HFF-Myc (cell line): Measurements from ENCODE around the gene FOXE3.

Experiments
- DNase-seq: peaks from one replicate; pipeline ENCODE4 v3.0.0-alpha.2; 2011; ENCODE audit warnings: low read depth; ENCODE audit errors: extremely low read depth
- H3K4me3 ChIP-seq: replicated peaks from 2 replicates; pipeline ENCODE4 v1.5.1; 2011; ENCODE audit warnings: low read depth, mild to moderate bottlenecking, control low read depth, low read length
- TF ChIP-seq, protein P1 (sequence below): IDR thresholded peaks from 2 replicates; pipeline ENCODE4 v1.5.1; 2012; ENCODE audit warnings: mild to moderate bottlenecking, low read depth, low read length, control low read depth; ENCODE audit errors: missing control alignments

Gene FOXE3

DNA sequence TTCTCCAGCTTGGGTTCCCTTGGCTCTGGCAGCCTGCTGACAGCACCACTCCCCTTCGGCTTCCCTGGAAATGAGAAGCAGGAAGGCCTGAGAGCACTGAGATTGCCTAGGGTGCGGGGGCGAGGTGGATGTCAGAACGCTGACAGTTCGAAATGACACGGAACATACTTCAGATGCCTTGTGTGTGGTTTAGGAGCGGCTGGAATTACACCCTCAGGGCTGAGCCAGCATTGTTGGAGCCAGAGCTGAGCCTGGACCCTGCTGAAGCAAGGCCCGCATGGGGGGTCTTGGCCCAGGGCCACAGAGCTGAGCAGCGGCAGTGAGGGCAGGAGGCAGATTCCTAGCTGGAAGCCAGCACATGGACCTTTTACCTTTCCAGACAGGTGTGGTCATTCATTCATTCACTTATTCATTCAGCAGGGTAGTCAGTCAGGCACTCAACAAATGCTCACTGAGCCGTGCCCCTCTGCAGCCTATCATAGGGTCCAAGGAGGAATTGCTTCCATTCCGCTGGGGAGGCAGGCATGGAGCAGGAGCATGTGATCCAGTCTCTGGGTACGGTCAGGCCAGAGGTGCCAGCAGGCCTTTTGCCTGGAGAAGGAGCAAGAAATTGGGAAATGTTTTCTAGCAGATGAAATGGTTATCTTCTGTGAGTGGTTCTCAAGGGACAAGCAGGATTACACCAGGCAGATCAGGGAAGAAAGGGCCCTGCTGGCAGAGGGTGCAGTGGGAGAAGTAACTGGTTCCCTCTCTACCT is 6.6 kb upstream of the FOXE3 start:
- no peak overlapping the region for H3K4me3 ChIP-seq
- TF ChIP-seq, protein P1, sequence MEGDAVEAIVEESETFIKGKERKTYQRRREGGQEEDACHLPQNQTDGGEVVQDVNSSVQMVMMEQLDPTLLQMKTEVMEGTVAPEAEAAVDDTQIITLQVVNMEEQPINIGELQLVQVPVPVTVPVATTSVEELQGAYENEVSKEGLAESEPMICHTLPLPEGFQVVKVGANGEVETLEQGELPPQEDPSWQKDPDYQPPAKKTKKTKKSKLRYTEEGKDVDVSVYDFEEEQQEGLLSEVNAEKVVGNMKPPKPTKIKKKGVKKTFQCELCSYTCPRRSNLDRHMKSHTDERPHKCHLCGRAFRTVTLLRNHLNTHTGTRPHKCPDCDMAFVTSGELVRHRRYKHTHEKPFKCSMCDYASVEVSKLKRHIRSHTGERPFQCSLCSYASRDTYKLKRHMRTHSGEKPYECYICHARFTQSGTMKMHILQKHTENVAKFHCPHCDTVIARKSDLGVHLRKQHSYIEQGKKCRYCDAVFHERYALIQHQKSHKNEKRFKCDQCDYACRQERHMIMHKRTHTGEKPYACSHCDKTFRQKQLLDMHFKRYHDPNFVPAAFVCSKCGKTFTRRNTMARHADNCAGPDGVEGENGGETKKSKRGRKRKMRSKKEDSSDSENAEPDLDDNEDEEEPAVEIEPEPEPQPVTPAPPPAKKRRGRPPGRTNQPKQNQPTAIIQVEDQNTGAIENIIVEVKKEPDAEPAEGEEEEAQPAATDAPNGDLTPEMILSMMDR, result no peak
- no peak for DNase-seq

DNA sequence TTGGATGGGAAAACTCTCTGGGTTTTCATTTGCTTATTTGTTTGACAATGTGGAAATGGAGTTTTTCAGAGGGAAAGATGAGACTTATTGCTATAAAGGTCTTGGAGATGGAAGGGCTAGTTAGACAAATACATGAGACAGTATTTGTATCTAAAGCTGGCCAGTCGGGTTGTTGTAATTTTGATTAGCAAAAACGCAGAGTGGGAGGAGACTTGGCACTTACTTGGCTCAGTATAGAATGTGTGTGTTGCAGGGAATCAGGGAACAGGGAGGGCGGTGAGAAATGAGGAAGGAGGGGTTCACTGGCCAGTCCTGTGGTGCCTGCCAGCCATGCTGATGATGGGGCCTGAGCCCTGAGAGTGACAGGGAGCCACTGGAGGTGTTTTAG is 6.0 kb upstream of the FOXE3 start:
- no peak for DNase-seq
- H3K4me3 ChIP-seq, result no peak overlapping the region
- TF ChIP-seq, protein P1, result no peak

DNA sequence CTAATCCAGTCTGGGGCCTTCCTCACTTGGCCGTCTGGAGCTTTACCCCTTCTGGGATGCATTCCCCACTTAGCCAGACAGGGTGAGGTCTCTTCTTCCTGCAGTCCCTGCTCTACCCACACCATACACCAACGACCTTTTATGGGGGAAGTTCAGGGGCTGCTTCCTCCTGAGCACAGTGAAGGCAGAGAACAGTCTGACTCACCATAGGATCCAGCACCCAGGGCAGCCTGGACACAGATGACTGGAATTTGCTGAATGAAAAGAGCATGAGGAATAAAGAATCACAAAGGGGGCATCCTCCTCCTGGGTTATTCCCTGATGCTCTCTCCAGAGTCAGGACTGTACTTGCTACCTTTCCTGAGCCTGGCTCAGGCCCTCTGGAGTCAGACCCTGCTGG is 4.6 kb upstream of the FOXE3 start:
- TF ChIP-seq, protein P1, result no peak
- no peak overlapping the region for H3K4me3 ChIP-seq
- no peak for DNase-seq

DNA sequence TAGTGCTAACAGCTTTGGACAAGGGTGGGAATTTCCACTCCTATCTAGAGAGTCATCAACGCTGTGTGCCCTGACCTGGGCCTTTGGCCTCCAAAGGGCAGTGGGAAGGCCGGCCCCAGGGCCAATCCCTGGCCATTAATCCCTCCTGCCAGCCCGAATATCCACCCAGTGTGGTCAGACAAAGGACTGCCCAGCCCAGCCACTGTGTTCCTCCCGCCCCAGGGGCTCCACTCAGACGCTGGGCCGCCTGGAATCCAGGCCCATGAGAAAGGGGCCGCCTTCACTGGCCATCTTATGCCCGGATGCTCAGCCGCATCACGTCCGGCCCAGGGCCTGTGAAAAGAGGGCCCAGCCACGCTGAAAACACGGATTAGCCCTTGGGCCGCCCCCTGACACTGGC is 3.6 kb upstream of the FOXE3 start:
- no peak for DNase-seq
- H3K4me3 ChIP-seq, result no peak overlapping the region
- TF ChIP-seq, protein P1, result no peak

DNA sequence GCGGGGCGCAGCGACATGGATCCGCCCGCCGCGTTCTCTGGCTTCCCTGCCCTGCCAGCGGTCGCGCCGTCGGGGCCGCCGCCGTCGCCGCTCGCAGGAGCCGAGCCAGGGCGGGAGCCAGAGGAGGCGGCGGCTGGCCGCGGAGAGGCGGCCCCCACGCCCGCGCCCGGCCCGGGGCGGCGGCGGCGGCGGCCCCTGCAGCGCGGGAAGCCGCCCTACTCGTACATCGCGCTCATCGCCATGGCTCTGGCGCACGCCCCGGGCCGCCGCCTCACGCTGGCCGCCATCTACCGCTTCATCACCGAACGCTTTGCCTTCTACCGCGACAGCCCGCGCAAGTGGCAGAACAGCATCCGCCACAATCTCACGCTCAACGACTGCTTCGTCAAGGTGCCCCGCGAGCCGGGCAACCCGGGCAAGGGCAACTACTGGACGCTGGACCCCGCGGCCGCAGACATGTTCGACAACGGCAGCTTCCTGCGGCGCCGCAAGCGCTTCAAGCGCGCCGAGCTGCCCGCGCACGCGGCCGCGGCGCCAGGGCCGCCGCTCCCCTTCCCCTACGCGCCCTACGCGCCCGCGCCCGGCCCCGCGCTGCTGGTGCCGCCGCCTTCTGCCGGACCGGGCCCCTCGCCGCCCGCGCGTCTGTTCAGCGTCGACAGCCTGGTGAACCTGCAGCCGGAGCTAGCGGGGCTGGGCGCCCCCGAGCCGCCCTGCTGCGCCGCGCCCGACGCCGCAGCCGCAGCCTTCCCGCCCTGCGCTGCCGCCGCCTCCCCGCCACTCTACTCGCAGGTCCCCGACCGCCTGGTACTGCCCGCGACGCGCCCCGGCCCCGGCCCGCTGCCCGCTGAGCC is 459 bp downstream of the FOXE3 start:
- TF ChIP-seq, protein P1, result no peak
- H3K4me3 ChIP-seq, result no peak overlapping the region
- no peak for DNase-seq

DNA sequence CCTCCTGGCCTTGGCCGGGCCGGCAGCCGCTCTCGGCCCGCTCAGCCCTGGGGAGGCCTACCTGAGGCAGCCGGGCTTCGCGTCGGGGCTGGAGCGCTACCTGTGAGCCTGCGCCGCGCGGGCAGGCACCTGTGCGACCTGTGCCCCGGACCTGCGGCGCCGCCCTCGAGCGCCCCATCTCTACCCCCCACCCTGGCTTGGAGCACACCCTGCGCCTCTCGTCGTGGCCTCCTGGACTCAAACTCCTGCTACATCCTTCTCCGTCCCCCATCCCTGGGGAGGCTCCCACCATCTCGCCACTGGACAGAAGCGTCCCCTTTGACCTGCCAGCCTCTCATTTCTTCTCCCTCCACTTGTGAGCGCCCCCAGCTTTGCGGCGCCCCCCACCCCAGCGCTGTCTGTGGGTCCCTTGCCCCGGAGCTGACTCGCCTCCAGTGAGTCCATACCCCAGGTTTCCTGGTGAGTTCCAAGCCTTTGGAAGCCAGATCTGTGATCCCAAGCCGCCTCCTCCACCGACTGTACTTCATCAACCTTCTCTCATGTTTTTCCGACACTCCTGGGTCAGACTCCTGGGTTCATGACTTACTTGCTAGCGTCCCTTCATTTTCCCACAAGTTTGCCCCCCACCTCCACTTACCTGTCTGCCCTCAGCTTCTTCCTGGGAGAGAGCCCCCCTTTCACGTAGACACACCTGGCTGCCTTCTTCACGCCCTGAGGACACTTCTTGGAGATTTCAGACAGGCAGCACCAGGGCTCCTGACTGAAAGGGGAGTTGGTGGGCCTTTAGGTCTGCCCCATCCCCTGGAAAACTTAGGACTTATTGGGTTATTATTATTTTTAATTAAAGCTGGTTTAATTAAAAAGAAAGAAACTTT is 1.3 kb downstream of the FOXE3 start:
- TF ChIP-seq, protein P1, result no peak
- DNase-seq, result no peak
- no peak overlapping the region for H3K4me3 ChIP-seq
